ENCODE measurements around the gene MAPK8IP1.

DNA sequence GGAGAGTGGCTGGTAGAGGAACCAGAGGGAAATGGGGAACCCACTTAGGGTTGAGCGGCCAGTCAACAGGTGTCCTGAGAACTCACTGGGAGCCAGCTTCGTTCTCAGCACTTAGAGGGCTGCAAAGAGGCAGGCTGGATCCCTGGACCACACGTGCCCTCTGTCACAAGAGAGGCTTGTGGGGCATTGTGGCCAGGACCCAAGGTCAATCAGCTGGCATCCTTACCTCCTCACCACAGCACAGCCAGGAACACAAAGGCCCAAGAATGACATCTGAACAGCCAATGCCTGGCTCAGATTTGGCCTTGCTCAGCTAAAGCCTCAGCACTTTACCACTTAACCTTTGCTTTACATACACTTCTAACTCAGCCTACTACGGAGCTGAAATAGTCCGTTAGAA is 7.4 kb downstream of the MAPK8IP1 start:
- no peak for TF ChIP-seq POLR2AphosphoS5 (IDR thresholded peaks at IDR 0.05; ENCODE audit: low read depth)
- TF ChIP-seq, protein P1, sequence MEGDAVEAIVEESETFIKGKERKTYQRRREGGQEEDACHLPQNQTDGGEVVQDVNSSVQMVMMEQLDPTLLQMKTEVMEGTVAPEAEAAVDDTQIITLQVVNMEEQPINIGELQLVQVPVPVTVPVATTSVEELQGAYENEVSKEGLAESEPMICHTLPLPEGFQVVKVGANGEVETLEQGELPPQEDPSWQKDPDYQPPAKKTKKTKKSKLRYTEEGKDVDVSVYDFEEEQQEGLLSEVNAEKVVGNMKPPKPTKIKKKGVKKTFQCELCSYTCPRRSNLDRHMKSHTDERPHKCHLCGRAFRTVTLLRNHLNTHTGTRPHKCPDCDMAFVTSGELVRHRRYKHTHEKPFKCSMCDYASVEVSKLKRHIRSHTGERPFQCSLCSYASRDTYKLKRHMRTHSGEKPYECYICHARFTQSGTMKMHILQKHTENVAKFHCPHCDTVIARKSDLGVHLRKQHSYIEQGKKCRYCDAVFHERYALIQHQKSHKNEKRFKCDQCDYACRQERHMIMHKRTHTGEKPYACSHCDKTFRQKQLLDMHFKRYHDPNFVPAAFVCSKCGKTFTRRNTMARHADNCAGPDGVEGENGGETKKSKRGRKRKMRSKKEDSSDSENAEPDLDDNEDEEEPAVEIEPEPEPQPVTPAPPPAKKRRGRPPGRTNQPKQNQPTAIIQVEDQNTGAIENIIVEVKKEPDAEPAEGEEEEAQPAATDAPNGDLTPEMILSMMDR (IDR thresholded peaks at IDR 0.05; ENCODE audit: insufficient read depth, low read length), result no peak

Data from HL-60 (cell line).